ENCODE data around the gene ANKRD11. TPM values are rescaled to one million over a fixed set of nuclear protein-coding genes. Genes with fewer than 3 reads are reported as not detected.

Gene ANKRD11
- total and polyA plus RNA-seq, 8 donors = 43.9 to 74.0 (median 46.2) TPM

DNA sequence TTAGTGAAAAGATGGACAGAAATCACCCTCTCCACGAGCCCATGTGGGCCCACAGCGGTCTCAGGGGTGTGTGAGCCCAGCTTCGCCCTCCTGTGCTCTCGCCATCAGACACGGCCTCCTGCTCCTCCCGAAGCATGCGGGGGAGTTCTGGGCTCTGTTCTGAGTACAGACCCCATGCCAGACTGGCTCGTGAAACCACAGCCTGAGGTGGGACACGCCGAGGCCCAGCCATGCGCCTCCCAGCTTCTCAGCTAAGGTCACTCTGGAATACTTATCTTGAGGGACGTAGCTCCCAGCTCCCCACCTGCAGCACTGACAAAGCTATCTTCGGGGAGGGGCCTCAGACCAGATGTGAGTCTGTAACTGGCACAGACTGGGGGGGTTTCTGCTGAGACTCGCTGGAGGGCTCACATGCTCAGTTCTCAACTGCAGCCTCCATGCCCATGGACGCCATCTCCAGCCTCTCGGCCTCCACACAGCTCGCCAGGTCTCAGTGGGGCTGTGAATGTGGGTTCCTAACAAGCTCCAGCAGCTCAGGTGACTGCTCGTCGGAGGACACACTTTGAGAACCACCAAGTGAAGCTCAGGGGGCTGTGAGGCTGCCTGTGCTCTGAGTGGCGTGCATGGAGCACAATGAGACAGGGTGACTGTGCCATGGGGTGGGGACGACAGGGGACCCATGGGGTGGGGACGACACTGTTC is 177.6 kb downstream of the ANKRD11 start:
- H3K27ac ChIP-seq = no peak overlapping the region
- no peak overlapping the region for H3K4me3 ChIP-seq
- FAIRE-seq (no peak), DNase-seq (peak in 1 of 6 donors; percentile 42), ATAC-seq (no peak)
- H3K27me3 ChIP-seq = no peaks in the 10 kb centered on the region
- 89% methylated on average over 22 of the region's 22 CpGs for WGBS, 2 donors
- peaks cover 0 to 9% (median 0%) of the 10 kb centered on the region in 3 donors for H3K36me3 ChIP-seq
- H3K4me1 ChIP-seq = peaks cover 0 to 3% (median 3%) of the 10 kb centered on the region in 3 donors
- no peaks in the 10 kb centered on the region for H3K9me3 ChIP-seq
- TF ChIP-seq, protein P1, sequence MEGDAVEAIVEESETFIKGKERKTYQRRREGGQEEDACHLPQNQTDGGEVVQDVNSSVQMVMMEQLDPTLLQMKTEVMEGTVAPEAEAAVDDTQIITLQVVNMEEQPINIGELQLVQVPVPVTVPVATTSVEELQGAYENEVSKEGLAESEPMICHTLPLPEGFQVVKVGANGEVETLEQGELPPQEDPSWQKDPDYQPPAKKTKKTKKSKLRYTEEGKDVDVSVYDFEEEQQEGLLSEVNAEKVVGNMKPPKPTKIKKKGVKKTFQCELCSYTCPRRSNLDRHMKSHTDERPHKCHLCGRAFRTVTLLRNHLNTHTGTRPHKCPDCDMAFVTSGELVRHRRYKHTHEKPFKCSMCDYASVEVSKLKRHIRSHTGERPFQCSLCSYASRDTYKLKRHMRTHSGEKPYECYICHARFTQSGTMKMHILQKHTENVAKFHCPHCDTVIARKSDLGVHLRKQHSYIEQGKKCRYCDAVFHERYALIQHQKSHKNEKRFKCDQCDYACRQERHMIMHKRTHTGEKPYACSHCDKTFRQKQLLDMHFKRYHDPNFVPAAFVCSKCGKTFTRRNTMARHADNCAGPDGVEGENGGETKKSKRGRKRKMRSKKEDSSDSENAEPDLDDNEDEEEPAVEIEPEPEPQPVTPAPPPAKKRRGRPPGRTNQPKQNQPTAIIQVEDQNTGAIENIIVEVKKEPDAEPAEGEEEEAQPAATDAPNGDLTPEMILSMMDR (IDR thresholded peaks at IDR 0.05) = no peak
- intact Hi-C loops (cut with DNase I) = no loop called here

DNA sequence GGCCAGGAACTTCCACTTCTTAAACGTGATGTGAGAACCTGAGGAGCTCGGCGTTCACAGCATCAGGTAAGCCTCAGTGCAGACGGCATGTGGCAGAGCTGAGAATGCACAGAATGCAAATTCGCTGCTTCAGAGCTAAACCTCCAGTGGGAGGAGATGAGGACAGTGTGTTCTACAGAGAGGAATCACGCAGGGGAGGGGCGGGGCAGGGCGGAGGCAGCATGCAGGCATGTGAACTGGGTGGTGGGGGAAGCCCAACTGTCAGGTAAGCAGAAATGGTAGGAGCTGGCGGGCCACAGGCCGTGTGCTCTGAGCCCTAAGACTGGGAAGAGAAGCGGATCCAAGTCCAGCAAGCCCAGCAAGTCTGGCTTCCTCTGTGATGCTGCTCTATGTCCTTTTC is 178.2 kb downstream of the ANKRD11 start:
- Histone ChIP-seq H3K4me1 (peaks cover 0 to 3% (median 3%) of the 10 kb centered on the region in 3 donors), H3K27ac (no peak overlapping the region), H3K9me3 (no peaks in the 10 kb centered on the region), H3K4me3 (no peak overlapping the region), H3K36me3 (peaks cover 0 to 9% (median 0%) of the 10 kb centered on the region in 3 donors), H3K27me3 (no peaks in the 10 kb centered on the region)
- FAIRE-seq = no peak
- TF ChIP-seq, protein P1 (IDR thresholded peaks at IDR 0.05) = no peak
- intact Hi-C loops (cut with DNase I) = no loop called here
- ATAC-seq = no peak
- DNase-seq = peak in 1 of 6 donors; percentile 42
- 86 to 88% methylated on average over 11 of the region's 11 CpGs for WGBS, 2 donors

DNA sequence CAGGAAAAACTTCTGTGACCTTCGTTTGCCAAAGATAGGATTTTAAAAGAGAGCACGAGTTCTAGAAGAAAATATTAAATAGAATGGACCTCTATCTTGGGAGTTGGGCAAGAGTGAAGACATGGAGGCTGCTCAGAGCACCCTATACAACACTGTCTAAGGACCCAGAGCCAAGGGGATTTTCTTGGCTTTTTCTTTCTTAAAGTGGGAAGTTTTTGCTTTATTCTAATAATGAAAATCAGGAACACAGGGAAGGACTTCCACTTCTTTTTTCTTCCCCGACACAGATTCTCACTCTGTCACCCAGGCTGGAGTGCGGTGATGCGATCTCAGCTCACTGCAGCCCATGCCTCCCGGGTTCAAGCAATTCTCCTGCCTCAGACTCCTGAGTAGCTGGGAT is 178.7 kb downstream of the ANKRD11 start:
- Histone ChIP-seq H3K36me3 (peaks cover 0 to 9% (median 0%) of the 10 kb centered on the region in 3 donors), H3K4me1 (peaks cover 0 to 3% (median 3%) of the 10 kb centered on the region in 3 donors), H3K9me3 (no peaks in the 10 kb centered on the region), H3K27me3 (no peaks in the 10 kb centered on the region), H3K27ac (no peak overlapping the region), H3K4me3 (no peak overlapping the region)
- TF ChIP-seq, protein P1 (IDR thresholded peaks at IDR 0.05) = no peak
- DNase-seq (no peak), ATAC-seq (no peak), FAIRE-seq (no peak)
- intact Hi-C loops (cut with DNase I) = no loop called here
- 83 to 87% methylated on average over 6 of the region's 6 CpGs for WGBS, 2 donors

DNA sequence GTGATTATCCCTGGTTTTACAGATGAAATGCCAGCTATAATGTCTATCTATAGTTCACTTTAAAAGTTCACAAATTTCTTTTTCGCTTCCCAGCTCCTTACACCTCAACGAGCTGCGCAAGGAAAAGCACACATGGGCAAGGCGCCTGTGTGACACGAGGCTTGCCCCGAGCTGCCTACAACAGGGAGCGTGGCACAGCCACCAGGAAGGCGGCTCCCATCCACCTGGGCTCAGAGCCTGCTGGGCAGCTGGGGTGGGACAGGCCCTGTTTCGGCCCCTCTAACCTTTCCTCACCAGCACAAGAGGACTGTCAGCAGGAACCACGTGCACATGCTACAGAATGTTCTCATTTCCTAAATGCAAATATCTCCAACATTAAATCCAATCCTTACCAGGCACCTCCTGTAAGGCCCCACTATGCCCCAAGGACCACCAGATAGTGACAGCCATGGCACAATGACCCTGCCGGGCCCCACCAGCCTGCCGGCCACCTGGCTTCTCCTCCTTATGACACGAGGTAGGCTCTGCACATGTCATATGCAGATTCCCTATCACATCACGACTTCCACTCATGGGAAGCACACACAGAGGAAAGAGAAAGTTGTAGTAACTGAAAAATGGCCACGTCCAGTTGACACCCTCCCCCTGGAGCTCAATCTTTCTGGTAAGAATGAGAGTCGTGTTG is 180.8 kb downstream of the ANKRD11 start:
- peaks cover 0 to 14% (median 7%) of the 10 kb centered on the region in 3 donors for H3K36me3 ChIP-seq
- TF ChIP-seq, protein P1 (IDR thresholded peaks at IDR 0.05) = no peak
- H3K4me3 ChIP-seq = no peak overlapping the region
- ATAC-seq (no peak), DNase-seq (peak in 2 of 6 donors; percentile 20 to 40), FAIRE-seq (no peak)
- no peaks in the 10 kb centered on the region for H3K9me3 ChIP-seq
- intact Hi-C loops (cut with DNase I) = no loop called here
- H3K27ac ChIP-seq = no peak overlapping the region
- H3K27me3 ChIP-seq = no peaks in the 10 kb centered on the region
- peaks cover 0 to 3% (median 3%) of the 10 kb centered on the region in 3 donors for H3K4me1 ChIP-seq
- 76 to 83% methylated on average over 16 of the region's 16 CpGs for WGBS, 2 donors

Data from pancreas (tissue), 10 donors.